Activated CD4-positive, alpha-beta memory T cell treated with anti-CD3 and anti-CD28 coated beads, Interleukin-2, amount 10 ng/mL, durations not matched to agents 7 days and 5 days (primary cell): ENCODE measurements around the gene SART1. TPM values are rescaled to one million over a fixed set of nuclear protein-coding genes. Genes with fewer than 3 reads are reported as not detected.
"Not testable (repeated sequence)": the region's sequence is repeated elsewhere in the genome, so short reads cannot be mapped to it uniquely, and the experiment has no call there.

Experiments
- CTCF ChIA-PET: fragments of 350-600 bp; sonication (Branson Sonifier 250); formaldehyde crosslinking; loops from one replicate; lab custom pipeline; 2021; ENCODE audit warnings: antibody characterized with exemption, inconsistent platforms; lab: Charles Lee
- POLR2A ChIA-PET: fragments of 350-600 bp; sonication (Branson Sonifier 250); formaldehyde crosslinking; loops from one replicate; lab custom pipeline; 2021; ENCODE audit warnings: antibody characterized with exemption; lab: Charles Lee
- DNase-seq: peaks from one replicate; pipeline ENCODE4 v3.0.0-alpha.2; 2020
- H3K27ac Mint-ChIP-seq: one replicate; pipeline ENCODE4 v1.8.0; 2021; ENCODE audit warnings: mild to moderate bottlenecking, mixed read lengths
- H3K27me3 Mint-ChIP-seq: one replicate; pipeline ENCODE4 v1.8.0; 2021; ENCODE audit warnings: mixed read lengths
- H3K36me3 Mint-ChIP-seq: one replicate; pipeline ENCODE4 v1.8.0; 2021; ENCODE audit warnings: low read depth, mixed read lengths
- H3K4me1 Mint-ChIP-seq: one replicate; pipeline ENCODE4 v1.8.0; 2021; ENCODE audit warnings: mixed read lengths
- H3K4me3 Mint-ChIP-seq: one replicate; pipeline ENCODE4 v1.8.0; 2021; ENCODE audit warnings: mild to moderate bottlenecking, mixed read lengths
- H3K9me3 Mint-ChIP-seq: one replicate; pipeline ENCODE4 v1.8.0; 2021; ENCODE audit warnings: mixed read lengths
- total RNA-seq, 2 experiments: library from RNA; stranded (reverse); gene quantifications; one replicate each; pipeline ENCODE4 v1.2.3, GENCODE V29; 2021

The SART1 gene
- total RNA-seq, 2 experiments from 2014 or later, result 59.5 to 61.5 TPM

DNA sequence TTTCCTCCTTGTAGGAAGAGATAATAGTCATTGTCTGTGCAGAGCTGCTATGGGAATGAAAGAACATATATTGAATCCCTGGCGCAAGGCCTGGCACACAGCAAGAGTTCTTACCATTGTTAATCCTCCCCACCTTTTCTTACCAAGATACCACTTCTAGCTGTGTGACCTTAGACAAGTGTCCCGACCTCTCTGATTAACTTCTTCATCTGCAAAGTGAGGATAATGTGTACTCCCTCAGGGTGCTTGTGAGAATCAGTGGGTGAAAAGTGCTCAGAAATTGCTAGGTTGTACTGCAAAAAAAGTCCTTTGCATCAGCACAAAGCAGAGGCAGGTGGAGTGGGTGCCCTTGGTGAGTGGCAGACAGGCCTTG, 46.5 kb downstream of the SART1 start:
- Mint-ChIP-seq H3K4me1 (peaks cover 13% of the 10 kb centered on the region), H3K27ac (no peak overlapping the region), H3K36me3 (peaks cover 22% of the 10 kb centered on the region), H3K9me3 (no peaks in the 10 kb centered on the region), H3K4me3 (no peak overlapping the region), H3K27me3 (peaks cover 22% of the 10 kb centered on the region)
- CTCF ChIA-PET, result no interaction called here
- no peak for DNase-seq
- POLR2A ChIA-PET, result interaction anchor here (0.6 to 2.1 kb wide), 4 partner anchors 44 to 296 kb away, joined by 3 to 6 read pairs (median 3); partner anchors contain the start of genes KAT5 and SF3B2

GRCh38 chr11:66008468-66009101, 47.1 kb downstream of the SART1 start:
- no peaks in the 10 kb centered on the region for H3K9me3 Mint-ChIP-seq
- peaks cover 8% of the 10 kb centered on the region for H3K4me1 Mint-ChIP-seq
- peaks cover 26% of the 10 kb centered on the region for H3K27me3 Mint-ChIP-seq
- ChIA-PET POLR2A (interaction anchor here (1.2 to 2.1 kb wide), 4 partner anchors 13 to 297 kb away, joined by 3 to 6 read pairs (median 4); partner anchors contain the start of genes KAT5 and SF3B2), CTCF (interaction anchor here (1.1 to 2.1 kb wide), 2 partner anchors 9 to 14 kb away, joined by 3 to 8 read pairs; no protein-coding TSS in a partner anchor)
- DNase-seq, result no peak
- peaks cover 17% of the 10 kb centered on the region for H3K36me3 Mint-ChIP-seq
- no peak overlapping the region for H3K27ac Mint-ChIP-seq
- H3K4me3 Mint-ChIP-seq, result no peak overlapping the region

DNA sequence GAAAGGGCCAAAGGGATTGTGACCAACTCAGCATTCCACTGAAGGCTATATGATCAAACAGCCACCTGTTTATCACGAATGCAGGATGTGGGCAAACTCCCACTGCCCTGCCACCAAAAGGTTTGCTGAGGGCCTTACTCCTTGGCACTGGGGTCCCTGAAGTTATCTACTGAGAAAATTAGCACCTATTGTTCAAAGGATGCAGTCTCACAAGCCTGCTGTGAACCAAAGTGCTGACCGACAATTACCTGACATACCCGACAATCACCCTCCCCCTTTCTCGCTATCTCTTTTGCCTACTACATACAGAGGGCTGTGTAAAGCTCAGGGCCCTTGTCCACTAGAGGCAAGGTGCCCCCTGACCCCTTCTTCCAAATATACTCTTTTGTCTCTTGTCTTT, 48.5 kb downstream of the SART1 start:
- H3K4me3 Mint-ChIP-seq, H3K4me1 Mint-ChIP-seq, POLR2A ChIA-PET, H3K36me3 Mint-ChIP-seq, H3K9me3 Mint-ChIP-seq, H3K27ac Mint-ChIP-seq, DNase-seq: not testable (repeated sequence)
- H3K27me3 Mint-ChIP-seq, result peaks cover 26% of the 10 kb centered on the region
- CTCF ChIA-PET, result interaction anchor here (0.9 to 2.1 kb wide), 3 partner anchors 12 to 283 kb away, joined by 3 to 8 read pairs (median 4); no protein-coding TSS in a partner anchor

DNA sequence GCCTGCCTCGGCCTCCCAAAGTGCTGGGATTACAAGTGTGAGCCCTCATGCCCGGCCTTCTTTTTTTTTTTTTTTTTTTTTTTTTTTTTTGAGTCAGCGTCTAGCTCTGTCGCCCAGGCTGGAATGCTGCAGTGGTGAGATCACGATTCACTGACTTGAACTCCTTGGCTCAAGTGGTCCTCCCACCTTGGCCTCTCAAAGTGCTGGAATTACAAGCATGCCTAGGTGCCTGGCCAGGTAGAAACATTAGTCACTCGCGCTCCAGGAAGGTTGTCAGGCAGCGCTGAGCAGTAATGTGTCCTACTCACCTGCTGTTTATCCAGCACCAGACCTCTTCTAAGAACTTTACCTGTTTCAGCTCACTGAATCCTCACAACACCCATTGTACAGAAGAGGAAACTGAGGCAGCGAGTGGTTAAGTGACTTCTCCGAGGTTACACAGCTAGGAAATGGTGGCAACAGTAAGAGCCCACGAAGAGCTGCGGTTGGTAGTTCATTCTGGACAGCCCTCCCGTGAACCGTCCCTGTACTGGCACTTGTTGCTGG, 49.8 kb downstream of the SART1 start:
- Mint-ChIP-seq H3K27me3 (peaks cover 26% of the 10 kb centered on the region), H3K27ac (no peak overlapping the region), H3K4me3 (no peak overlapping the region), H3K9me3 (no peaks in the 10 kb centered on the region), H3K4me1 (no peaks in the 10 kb centered on the region), H3K36me3 (no peaks in the 10 kb centered on the region)
- POLR2A ChIA-PET, result interaction anchor here (0.7 to 2.6 kb wide), 4 partner anchors 9 to 300 kb away, joined by 3 to 9 read pairs (median 5); partner anchors contain the start of genes BANF1 and EIF1AD
- CTCF ChIA-PET, result interaction anchor here (0.6 to 3.3 kb wide), 3 partner anchors 11 to 126 kb away, joined by 3 to 11 read pairs (median 7); no protein-coding TSS in a partner anchor
- DNase-seq, result no peak

DNA sequence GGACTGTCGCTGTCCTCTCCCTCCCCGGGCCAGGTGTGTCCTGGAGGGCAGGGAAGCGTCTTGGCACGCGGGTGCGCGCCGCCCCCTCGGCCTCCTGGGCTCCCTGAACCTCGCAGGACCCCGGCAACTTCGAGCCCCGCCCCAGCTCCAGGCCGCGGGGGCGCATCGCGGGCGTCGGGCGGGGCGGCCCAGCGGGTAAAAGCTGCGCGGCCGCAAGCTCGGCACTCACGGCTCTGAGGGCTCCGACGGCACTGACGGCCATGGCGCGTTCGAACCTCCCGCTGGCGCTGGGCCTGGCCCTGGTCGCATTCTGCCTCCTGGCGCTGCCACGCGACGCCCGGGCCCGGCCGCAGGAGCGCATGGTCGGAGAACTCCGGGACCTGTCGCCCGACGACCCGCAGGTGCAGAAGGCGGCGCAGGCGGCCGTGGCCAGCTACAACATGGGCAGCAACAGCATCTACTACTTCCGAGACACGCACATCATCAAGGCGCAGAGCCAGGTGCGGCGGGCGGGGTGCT, 50.3 kb downstream of the SART1 start, which contains the start of gene CST6:
CST6 (plus strand) TSS at position 224 of the 519 bp plus-strand sequence; CDS start at position 261, 37 bp downstream.
- no peak for DNase-seq
- no peak within 1 kb of the TSS for H3K4me3 Mint-ChIP-seq
- H3K36me3 Mint-ChIP-seq, result no peaks in the 10 kb centered on the region
- ChIA-PET POLR2A (interaction anchor here (0.7 to 2.6 kb wide), 4 partner anchors 9 to 300 kb away, joined by 3 to 9 read pairs (median 5); partner anchors contain the start of genes BANF1 and EIF1AD), CTCF (interaction anchor here (0.6 to 3.3 kb wide), 3 partner anchors 10 to 127 kb away, joined by 3 to 11 read pairs (median 7); no protein-coding TSS in a partner anchor)
- H3K4me1 Mint-ChIP-seq, result no peaks in the 10 kb centered on the region
- peaks cover 26% of the 10 kb centered on the region for H3K27me3 Mint-ChIP-seq
- H3K9me3 Mint-ChIP-seq, result no peaks in the 10 kb centered on the region
- H3K27ac Mint-ChIP-seq, result no peak within 1 kb of the TSS

DNA sequence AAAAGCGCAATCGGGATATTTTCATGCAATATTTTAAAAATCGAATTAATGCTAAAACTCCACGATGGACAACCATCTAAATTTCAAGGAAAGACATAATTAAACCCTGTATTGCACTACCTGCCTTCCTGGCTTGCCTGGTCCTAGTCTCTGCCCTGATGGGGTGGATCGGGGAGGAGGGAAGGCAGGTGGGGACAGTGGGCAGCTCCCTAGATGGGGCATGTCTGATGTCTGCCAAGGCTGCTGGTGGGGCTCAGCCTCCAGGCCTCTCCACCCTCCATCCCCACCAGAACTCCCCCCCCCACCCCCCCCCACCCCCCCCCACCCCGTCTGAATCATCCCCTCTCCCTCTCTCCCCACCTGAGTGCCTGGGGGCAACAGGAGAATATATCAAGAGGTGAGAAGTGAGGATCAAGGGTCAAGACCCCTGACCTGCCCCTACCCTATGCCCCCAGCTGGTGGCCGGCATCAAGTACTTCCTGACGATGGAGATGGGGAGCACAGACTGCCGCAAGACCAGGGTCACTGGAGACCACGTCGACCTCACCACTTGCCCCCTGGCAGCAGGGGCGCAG, 50.9 kb downstream of the SART1 start:
- H3K4me3 Mint-ChIP-seq, result no peak overlapping the region
- H3K27ac Mint-ChIP-seq, result no peak overlapping the region
- POLR2A ChIA-PET, result interaction anchor here (0.9 to 2.6 kb wide), 4 partner anchors 10 to 301 kb away, joined by 4 to 9 read pairs (median 6); partner anchors contain the start of genes BANF1 and EIF1AD
- CTCF ChIA-PET, result interaction anchor here (1.1 to 3.3 kb wide), 2 partner anchors 9 to 127 kb away, joined by 3 to 11 read pairs; no protein-coding TSS in a partner anchor
- no peaks in the 10 kb centered on the region for H3K36me3 Mint-ChIP-seq
- peaks cover 26% of the 10 kb centered on the region for H3K27me3 Mint-ChIP-seq
- no peaks in the 10 kb centered on the region for H3K9me3 Mint-ChIP-seq
- H3K4me1 Mint-ChIP-seq, result no peaks in the 10 kb centered on the region
- no peak for DNase-seq

DNA sequence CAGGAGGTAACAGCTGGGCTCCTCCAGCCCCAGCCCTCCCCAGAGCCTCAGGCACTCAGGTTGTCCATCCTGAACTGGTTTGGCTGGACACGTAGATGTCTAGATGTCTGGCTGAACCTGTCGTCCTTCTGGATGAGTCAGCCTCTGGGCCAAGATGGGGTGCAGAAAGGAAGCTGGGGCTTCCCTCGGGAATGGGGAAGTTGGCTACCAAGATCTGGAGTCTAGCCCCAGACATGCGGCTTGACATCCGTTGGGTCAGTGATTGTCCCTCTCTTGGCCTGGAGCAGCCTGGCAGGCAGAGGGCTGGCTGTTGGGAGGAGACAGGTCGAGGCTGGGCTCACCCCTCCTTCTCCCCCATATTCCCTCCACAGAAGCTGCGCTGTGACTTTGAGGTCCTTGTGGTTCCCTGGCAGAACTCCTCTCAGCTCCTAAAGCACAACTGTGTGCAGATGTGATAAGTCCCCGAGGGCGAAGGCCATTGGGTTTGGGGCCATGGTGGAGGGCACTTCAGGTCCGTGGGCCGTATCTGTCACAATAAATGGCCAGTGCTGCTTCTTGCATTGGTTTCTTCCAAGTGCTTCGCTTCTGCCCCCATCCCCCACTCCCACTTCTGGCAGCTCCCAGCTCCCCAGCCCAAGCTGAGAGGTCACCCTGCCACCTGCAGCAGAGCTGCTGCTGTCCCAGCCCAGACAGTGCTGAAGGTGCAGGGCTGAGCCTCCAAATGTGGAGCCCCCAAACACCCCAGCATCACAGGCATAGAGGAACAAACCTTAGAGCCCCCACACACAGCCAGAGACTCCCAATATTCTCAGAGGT, 51.6 kb downstream of the SART1 start:
- no peak for DNase-seq
- Mint-ChIP-seq H3K4me3 (no peak overlapping the region), H3K36me3 (no peaks in the 10 kb centered on the region), H3K4me1 (no peaks in the 10 kb centered on the region), H3K27me3 (peaks cover 26% of the 10 kb centered on the region), H3K9me3 (no peaks in the 10 kb centered on the region), H3K27ac (no peak overlapping the region)
- ChIA-PET CTCF (interaction anchor here (3.3 kb wide), 1 partner anchor 9 kb away, joined by 11 read pairs; no protein-coding TSS in a partner anchor), POLR2A (interaction anchor here (0.9 to 2.6 kb wide), 2 partner anchors 10 kb away, joined by 5 to 9 read pairs; no protein-coding TSS in a partner anchor)

GRCh38 chr11:66013762-66014100, 52.2 kb downstream of the SART1 start:
- no peak overlapping the region for H3K4me3 Mint-ChIP-seq
- no peaks in the 10 kb centered on the region for H3K36me3 Mint-ChIP-seq
- H3K4me1 Mint-ChIP-seq, result no peaks in the 10 kb centered on the region
- DNase-seq, result no peak
- H3K27me3 Mint-ChIP-seq, result peaks cover 26% of the 10 kb centered on the region
- H3K27ac Mint-ChIP-seq, result no peak overlapping the region
- H3K9me3 Mint-ChIP-seq, result no peaks in the 10 kb centered on the region
- ChIA-PET POLR2A (no interaction called here), CTCF (interaction anchor here (3.3 kb wide), 1 partner anchor 8 kb away, joined by 11 read pairs; no protein-coding TSS in a partner anchor)

DNA sequence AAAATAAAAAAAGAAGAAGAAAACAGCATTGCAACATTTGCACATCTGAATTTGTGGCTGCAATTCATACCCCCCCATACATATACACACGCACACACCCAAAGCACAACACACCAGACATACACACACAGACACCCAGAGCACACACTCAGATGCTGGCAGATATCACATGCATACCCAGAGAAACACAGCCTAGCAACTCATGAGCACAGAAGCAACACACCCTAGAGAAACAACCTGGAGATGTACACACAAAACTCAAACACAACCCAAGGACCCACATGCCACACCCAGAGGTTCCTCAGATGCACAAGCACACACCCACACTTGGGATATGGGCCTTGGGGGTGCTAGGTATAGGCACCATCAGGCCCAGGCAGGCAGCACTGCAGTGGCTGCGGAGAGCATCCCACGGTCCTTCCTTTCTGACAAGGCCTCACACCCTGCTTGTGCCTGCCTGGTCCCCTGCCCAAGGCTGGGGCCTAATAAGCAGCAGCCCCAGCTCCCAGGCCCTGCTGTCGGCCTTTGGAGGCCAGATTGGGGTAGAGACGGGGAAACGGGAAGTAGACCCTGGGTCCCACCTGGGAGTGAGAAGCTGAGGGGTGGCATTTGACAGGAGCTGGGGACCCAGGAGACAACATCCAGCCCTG, 53.4 kb downstream of the SART1 start:
- ChIA-PET POLR2A (no interaction called here), CTCF (no interaction called here)
- H3K4me3 Mint-ChIP-seq, result no peak overlapping the region
- H3K36me3 Mint-ChIP-seq, result no peaks in the 10 kb centered on the region
- no peak overlapping the region for H3K27ac Mint-ChIP-seq
- no peak for DNase-seq
- peaks cover 26% of the 10 kb centered on the region for H3K27me3 Mint-ChIP-seq
- H3K4me1 Mint-ChIP-seq, result no peaks in the 10 kb centered on the region
- no peaks in the 10 kb centered on the region for H3K9me3 Mint-ChIP-seq

DNA sequence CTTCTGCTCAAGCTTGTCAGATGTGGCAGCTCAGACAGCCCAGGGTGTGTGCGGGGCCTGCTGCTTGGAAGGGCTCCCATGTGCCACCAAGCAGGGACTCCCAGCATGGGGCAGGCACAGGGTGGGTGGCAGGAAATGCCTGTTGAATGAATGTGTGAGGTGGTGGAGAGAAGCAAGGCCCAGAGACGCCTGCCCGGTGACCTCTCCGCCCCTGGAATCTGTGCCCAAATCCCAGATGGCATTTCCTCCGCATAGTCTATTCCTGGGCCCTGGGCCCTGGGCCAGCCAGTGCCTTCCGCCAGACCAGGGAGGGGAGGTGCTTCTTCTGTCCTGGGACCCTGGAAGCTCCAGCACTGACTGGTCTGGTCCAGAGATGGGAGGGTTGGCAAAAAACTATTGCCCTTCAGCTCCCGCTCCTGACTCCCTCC, 53.9 kb downstream of the SART1 start:
- Mint-ChIP-seq H3K36me3 (no peaks in the 10 kb centered on the region), H3K27me3 (peaks cover 21% of the 10 kb centered on the region), H3K9me3 (no peaks in the 10 kb centered on the region), H3K4me1 (peaks cover 3% of the 10 kb centered on the region), H3K27ac (no peak overlapping the region), H3K4me3 (no peak overlapping the region)
- DNase-seq, result no peak
- CTCF ChIA-PET, result no interaction called here
- POLR2A ChIA-PET, result no interaction called here

- H3K4me3 Mint-ChIP-seq, result no peak overlapping the region
- POLR2A ChIA-PET, result interaction anchor here (1.1 kb wide), 1 partner anchor 13 kb away, joined by 3 read pairs; the partner anchor contains the start of gene BANF1
- peaks cover 17% of the 10 kb centered on the region for H3K27me3 Mint-ChIP-seq
- no peak for DNase-seq
- H3K36me3 Mint-ChIP-seq, result no peaks in the 10 kb centered on the region
- peaks cover 8% of the 10 kb centered on the region for H3K4me1 Mint-ChIP-seq
- H3K9me3 Mint-ChIP-seq, result no peaks in the 10 kb centered on the region
- no peak overlapping the region for H3K27ac Mint-ChIP-seq
- CTCF ChIA-PET, result no interaction called here
These were observed 54.6 kb downstream of the SART1 start for GRCh38 chr11:66015936-66016792.
